Measurements from ENCODE around the gene SULF2. TPM values are rescaled to one million over a fixed set of nuclear protein-coding genes. Genes with fewer than 3 reads are reported as not detected.
"Not testable (repeated sequence)": the region's sequence is repeated elsewhere in the genome, so short reads cannot be mapped to it uniquely, and the experiment has no call there.

SULF2 gene
- total RNA-seq, 1 experiment from 2014 or later, result 0.69 TPM

GRCh38 chr20:47825011-47825762, 39.9 kb upstream of the SULF2 start:
- POLR2A ChIA-PET (ENCODE audit: low non-redundant PET), result no interaction called here
- BruUV-seq (replicated peaks), result no TSS peak
- Histone ChIP-seq H3K36me3 (ENCODE audit: insufficient read depth, low read length, poor library complexity, severe bottlenecking) (no peaks in the 10 kb centered on the region), H3K9me3 (ENCODE audit: low read depth, low read length, poor library complexity, severe bottlenecking) (no peaks in the 10 kb centered on the region), H3K4me1 (ENCODE audit: insufficient read depth, low read length, poor library complexity, severe bottlenecking) (no peaks in the 10 kb centered on the region), H3K27ac (ENCODE audit: low read depth, low read length, poor library complexity, severe bottlenecking) (no peak overlapping the region), H3K4me3 (ENCODE audit: low read depth, low read length, poor library complexity, severe bottlenecking) (no peak overlapping the region), H3K27me3 (replicated peaks; ENCODE audit: insufficient read depth, low read depth, low read length, poor library complexity) (peaks cover 18% of the 10 kb centered on the region)
- intact Hi-C loops (cut with micrococcal nuclease; ENCODE audit: unreplicated experiment), result no loop called here
- TF ChIP-seq EZH2 (IDR thresholded peaks at IDR 0.05; ENCODE audit: borderline replicate concordance, low read depth, low read length, poor library complexity, severe bottlenecking), result no peak
- no peak for TF ChIP-seq CTCF (conservative IDR thresholded peaks at IDR 0.05; ENCODE audit: low read depth, low read length)
- CTCF ChIA-PET, result no interaction called here
- no peak for DNase-seq (ENCODE audit: low spot score)

GRCh38 chr20:47823941-47824340, 38.7 kb upstream of the SULF2 start:
- intact Hi-C loops (cut with micrococcal nuclease; ENCODE audit: unreplicated experiment); BruUV-seq (replicated peaks); H3K9me3 ChIP-seq (ENCODE audit: low read depth, low read length, poor library complexity, severe bottlenecking); H3K4me1 ChIP-seq (ENCODE audit: insufficient read depth, low read length, poor library complexity, severe bottlenecking); H3K27ac ChIP-seq (ENCODE audit: low read depth, low read length, poor library complexity, severe bottlenecking); CTCF ChIA-PET; H3K36me3 ChIP-seq (ENCODE audit: insufficient read depth, low read length, poor library complexity, severe bottlenecking); DNase-seq (ENCODE audit: low spot score); H3K4me3 ChIP-seq (ENCODE audit: low read depth, low read length, poor library complexity, severe bottlenecking): not testable (repeated sequence)
- peaks cover 18% of the 10 kb centered on the region for H3K27me3 ChIP-seq (replicated peaks; ENCODE audit: insufficient read depth, low read depth, low read length, poor library complexity)
- POLR2A ChIA-PET (ENCODE audit: low non-redundant PET), result interaction anchor here (0.6 kb wide), 1 partner anchor 545 kb away, joined by 5 read pairs; no protein-coding TSS in a partner anchor

- H3K27ac ChIP-seq (ENCODE audit: low read depth, low read length, poor library complexity, severe bottlenecking), result no peak overlapping the region
- TF ChIP-seq CTCF (conservative IDR thresholded peaks at IDR 0.05; ENCODE audit: low read depth, low read length) (no peak), EZH2 (IDR thresholded peaks at IDR 0.05; ENCODE audit: borderline replicate concordance, low read depth, low read length, poor library complexity, severe bottlenecking) (no peak)
- H3K4me1 ChIP-seq (ENCODE audit: insufficient read depth, low read length, poor library complexity, severe bottlenecking), result no peaks in the 10 kb centered on the region
- BruUV-seq (replicated peaks), result no TSS peak
- no peak for DNase-seq (ENCODE audit: low spot score)
- POLR2A ChIA-PET (ENCODE audit: low non-redundant PET), result no interaction called here
- H3K4me3 ChIP-seq (ENCODE audit: low read depth, low read length, poor library complexity, severe bottlenecking), result no peak overlapping the region
- intact Hi-C loops (cut with micrococcal nuclease; ENCODE audit: unreplicated experiment), result no loop called here
- H3K9me3 ChIP-seq (ENCODE audit: low read depth, low read length, poor library complexity, severe bottlenecking), result no peaks in the 10 kb centered on the region
- CTCF ChIA-PET, result no interaction called here
- H3K27me3 ChIP-seq (replicated peaks; ENCODE audit: insufficient read depth, low read depth, low read length, poor library complexity), result peaks cover 37% of the 10 kb centered on the region
- no peaks in the 10 kb centered on the region for H3K36me3 ChIP-seq (ENCODE audit: insufficient read depth, low read length, poor library complexity, severe bottlenecking)
Measured at GRCh38 chr20:47821481-47822100, 36.3 kb upstream of the SULF2 start.
